ENCODE measurements around the gene SLC23A2.
"Not testable (repeated sequence)": the region's sequence is repeated elsewhere in the genome, so short reads cannot be mapped to it uniquely, and the experiment has no call there.

The SLC23A2 gene

DNA sequence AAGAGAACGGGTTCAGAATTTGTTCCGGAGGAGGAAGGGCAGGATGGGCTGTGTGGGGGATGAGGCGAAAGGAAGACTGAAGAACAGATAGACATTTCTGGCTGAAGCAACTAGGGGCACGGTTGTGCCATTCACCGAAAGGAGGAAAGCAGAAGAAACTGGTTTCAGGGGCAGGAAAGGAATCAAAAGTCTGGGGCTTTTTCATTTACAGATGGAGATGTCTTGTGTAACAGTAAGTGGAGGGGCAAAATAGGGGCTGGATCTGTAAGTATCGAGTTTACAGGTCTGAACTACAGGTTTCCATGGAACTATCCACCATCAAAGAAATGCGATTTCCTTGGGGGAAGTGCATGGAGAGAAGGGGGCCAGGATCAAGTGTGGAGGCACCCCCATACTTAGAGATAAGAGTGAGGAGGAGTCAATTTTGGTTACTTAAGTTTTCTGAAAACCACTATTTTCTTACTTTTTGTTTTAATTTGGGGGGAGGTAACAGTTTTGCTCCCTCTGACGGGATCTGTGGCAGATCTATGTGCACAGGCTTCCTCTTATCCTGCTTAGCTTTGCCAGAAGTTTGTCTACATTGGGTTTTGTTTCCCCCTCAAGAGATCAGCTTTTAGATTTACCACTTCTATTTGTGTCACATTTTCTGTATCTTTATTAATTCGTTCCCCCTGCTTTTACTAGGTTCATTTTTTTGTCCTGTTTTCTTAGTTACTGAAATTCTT lies 120.1 kb downstream of the SLC23A2 start:
- no peak for DNase-seq (ENCODE audit: low read depth in 1 of 2, low spot score in 1 of 2)

DNA sequence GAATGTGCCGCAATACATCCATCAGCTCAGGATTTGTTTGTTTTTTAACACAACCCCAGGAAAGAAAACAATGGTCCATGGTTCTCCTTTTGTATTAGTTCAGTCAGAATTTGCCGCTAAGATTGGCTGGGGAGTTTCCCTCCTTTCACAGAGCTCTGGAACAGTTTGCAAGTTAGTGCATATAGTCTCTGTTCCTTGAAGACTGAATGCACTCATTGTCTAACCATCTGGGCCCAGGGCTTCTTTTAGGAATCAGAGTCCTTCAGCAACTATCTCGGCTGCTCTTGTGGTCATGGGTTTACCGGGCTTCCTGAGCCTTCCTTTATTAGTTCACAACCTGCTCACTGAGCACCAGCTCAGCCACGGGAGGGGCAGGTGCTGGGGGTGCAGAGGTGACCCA lies 121.3 kb downstream of the SLC23A2 start:
- no peak for DNase-seq (ENCODE audit: low read depth in 1 of 2, low spot score in 1 of 2)

DNA sequence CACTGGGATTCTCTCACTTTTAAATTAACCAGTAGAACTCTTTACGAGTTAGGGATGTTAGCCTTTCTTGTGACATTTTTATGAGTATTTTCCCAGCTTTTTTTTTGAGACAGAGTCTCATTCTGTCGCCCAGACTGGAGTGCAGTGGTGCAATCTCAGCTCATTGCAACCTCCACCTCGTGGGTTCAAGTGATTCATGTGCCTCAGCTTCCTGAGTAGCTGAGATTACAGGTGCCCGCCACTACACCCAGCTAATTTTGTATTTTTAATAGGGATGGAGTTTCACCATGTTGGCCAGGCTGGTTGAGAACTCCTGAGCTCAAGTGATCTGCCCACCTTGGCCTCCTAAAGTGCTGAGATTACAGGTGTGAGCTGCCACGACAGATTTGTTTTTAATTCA lies 123.2 kb downstream of the SLC23A2 start:
- not testable (repeated sequence) for DNase-seq (ENCODE audit: low read depth in 1 of 2, low spot score in 1 of 2)

DNA sequence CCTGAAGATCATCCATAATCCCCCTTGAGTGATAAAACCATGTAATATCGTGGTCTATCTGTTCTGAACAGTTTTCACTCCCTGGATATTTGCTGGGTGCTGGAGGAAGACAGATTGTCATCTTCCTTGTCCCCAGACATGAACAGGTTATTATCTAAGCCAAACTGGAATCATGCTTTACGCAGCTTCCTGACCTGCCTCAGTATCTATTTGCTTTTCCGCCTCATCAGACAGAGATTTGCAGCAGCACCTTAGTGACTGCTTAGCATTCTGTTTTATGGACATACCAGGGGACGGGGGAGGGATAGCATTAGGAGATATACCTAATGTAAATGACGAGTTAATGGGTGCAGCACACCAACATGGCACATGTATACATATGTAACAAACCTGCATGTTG lies 124.6 kb downstream of the SLC23A2 start:
- no peak for DNase-seq (ENCODE audit: low read depth in 1 of 2, low spot score in 1 of 2)

DNA sequence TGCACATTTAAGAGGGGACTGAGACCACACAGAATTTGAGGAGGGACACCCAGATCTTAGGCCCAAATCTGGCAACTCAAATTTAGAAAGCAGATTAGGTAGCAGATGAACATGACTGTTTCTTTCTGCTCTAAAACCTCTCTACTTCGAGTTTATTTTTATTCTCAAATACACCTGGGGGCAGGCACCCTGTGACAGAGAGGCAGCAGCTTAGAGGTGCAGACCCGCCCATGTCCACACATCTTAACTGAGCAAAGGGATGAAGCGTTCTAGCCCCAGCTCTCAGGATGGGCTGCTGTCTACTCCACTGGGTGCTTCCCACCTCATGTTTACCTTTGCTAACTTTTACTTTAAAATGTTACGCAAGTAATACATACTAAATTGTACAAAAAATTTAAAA lies 125.0 kb downstream of the SLC23A2 start:
- DNase-seq (ENCODE audit: low read depth in 1 of 2, low spot score in 1 of 2): no peak

DNA sequence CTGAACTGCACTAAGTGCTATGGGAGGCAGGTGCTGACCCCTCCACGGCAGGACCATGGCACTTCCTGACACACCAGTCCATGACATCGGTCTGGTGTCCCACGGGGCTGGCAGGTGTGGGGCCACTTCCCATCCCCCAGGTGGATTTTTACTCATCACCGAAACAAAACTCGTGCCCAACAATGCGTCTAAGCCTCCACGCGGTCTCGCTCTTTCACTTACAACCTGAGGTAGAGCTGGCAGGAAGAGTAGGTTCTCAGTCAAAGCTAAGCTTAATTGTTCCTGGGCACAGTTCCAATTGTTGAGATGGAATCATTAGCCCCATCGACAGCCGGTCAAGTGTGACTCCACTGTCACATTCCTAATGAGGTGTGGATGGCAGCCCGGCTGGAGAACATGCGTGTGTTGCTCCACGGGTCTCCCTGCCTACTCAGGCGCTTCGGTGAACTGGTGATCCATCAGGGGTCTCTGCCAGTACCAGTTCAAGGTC lies 125.7 kb downstream of the SLC23A2 start:
- no peak for DNase-seq (ENCODE audit: low read depth in 1 of 2, low spot score in 1 of 2)

DNA sequence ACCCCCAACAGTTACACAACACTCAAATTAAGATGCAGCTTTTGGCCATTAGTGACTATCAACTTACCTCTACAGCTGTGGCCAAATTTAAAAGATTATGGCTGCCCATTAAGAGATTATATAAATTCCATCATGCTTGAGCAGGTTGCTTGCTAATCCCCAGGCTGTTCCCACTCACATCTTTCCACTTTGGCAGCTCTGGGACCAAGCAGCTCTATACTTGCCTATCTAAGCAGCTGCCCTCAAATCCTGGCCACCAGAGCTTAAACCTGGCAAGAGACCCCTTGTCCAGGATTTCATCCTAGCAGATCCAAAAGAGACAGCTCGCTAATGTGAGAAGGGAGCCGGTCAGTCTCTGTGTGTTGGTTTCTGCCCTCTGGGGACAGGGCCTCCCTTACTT lies 127.9 kb downstream of the SLC23A2 start:
- no peak for DNase-seq (ENCODE audit: low read depth in 1 of 2, low spot score in 1 of 2)

DNA sequence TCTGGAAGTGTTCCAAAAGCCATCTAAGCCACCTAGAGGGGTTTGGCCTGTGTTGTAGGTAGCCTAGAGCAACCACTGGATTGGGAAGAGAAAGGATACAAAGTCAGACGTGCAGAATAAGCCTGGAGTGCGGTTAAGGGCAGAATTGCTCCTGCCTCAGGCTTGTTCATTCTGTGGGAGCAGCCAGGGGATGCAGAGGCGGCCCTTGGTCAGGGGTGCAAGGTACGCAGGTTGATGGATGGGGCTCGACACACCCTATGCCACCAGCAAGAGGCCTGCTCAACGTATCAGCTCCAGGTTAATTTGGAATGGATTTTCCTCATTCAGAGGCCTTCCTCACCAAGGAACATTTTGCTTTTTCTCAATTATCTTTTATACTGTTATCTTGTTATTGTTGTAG lies 129.8 kb downstream of the SLC23A2 start:
- DNase-seq (ENCODE audit: low read depth in 1 of 2, low spot score in 1 of 2): no peak

DNA sequence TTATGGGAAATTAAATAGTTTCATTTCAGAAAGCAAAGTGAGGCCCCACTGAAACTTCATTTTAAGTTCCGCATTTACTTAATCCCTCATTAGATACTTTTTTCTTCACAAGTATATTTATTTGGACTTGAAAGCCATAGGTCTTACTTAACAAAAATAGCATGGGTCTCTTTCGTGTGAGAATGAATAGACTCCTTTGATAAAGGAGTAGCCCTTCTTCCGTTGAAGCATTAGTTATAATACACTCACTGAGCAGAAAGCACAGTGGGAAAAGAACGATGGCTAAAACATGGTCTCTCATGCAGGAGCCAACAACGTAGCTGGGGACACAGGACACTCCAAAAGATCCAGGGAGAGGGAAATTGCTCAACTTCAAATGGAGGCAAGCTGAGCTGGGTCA lies 130.4 kb downstream of the SLC23A2 start:
- DNase-seq (ENCODE audit: low read depth in 1 of 2, low spot score in 1 of 2): no peak

DNA sequence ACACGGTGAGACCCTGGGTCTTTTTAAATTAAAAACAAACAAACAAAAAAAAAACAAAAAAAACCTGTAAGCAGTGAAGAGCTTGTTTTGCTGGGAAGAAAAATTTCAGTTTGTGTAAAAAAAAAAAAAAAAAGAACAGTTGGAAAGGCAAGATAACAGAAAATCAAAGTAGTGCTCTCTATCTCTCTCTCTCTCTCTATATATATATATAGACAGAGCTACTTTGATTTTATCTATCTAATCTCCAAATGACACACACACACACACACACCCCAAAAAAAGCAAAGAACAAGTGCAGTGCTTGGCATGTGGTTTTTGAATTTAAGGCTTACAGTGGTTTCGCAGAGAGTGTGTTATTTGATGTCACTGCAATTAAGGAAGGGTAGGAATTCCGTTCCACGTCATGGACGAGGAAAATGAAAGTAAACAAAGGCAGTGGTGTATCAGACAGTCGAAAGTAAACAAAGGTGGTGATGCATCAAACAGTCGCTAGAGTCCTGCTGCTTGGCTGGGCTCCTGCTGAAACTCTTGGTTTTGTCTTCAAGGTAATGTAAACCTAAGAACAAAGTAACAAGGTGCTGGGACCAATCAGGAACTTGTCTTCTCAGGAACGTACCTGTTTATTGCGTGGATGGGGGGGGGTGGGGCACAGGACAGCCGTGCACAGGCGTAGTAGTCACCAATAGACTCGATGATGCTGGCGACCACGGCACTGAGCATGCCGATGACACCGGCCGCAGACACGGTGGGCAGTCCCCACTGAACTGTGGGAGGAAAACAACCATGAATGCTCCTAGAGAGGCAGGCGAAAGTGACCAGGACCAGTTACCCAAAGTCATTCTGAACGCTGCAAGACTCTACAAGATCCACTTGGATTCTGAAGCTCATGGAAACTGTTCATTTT lies 131.8 kb downstream of the SLC23A2 start:
- DNase-seq (ENCODE audit: low read depth in 1 of 2, low spot score in 1 of 2): no peak

DNA sequence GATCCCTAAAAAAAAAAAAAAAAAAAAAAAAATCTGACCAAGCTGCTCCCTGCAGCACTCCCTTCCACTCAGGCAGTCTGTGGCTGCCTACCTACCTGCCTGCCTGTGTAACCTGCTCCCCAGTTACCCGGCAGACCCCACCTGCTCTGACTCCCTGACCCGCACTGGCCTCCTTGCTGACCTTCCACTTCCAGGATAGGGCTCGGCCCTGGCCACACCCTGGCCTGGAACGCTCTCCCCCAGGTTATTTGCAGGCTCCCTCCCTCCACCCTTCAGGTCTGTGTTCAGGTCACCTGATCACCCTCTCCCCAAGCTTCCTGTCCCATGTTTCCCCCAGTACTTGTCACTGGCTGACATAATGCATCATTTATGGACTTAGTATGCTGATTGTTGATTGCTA lies 134.3 kb downstream of the SLC23A2 start:
- DNase-seq (ENCODE audit: low read depth in 1 of 2, low spot score in 1 of 2): no peak

DNA sequence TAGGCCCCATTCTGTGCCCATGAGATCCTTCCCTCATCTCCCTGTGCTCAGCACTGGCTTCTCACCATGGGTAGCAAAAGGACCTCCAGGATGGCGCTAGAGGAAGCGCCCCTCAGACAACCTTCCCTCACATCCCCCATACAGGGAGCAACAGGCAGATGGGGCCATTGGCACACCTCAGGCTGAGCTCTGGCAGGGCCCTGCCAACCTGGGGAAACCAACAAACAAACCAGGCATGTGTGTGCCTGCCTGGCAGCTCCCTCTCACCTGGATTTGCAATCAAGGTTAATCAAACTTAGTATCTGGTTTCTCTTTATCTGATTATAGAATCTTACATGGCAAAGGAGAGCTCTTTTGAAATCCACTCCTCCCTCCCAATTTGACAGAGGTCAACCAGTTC lies 134.9 kb downstream of the SLC23A2 start:
- DNase-seq (ENCODE audit: low read depth in 1 of 2, low spot score in 1 of 2): no peak

DNA sequence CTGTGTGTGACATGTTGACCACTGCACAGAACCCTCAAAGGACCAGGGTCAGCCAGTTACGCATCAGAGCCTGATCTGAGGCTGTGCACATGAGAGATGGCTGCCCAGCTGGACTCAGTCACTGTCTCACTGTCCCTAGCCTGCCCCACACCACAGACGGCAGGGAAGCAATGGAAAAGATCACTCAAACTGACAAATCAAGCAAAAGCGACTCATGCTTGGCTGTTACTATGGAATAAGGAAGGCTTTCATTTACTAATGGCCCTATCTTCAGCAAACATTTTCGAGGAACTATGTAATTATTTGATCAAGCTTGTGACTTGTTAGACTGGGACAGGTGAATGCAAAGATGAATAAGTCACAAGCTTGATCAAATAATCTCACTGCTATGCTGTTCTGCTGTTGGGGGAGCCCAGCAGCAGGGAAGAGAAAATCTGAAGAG lies 137.0 kb downstream of the SLC23A2 start:
- DNase-seq (ENCODE audit: low read depth in 1 of 2, low spot score in 1 of 2): no peak

DNA sequence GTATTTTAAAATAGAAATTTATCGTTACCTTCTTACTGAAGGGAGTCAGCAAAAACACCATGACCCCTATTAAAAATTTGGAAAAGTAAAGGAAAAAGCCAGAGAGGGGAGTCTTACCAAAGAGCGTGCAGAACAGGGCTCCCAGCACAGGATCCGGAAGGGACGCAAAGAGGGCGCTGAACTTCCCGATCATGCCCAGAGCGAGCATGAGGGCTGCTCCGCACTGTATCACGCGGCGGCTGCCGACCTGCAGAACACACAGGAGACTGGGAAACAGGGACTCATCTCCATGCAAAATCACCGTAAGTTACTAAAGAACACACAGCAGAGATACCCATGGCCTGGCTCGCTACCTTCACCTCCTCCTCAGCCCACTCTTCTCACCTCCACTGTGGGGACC lies 138.6 kb downstream of the SLC23A2 start:
- no peak for DNase-seq (ENCODE audit: low read depth in 1 of 2, low spot score in 1 of 2)

DNA sequence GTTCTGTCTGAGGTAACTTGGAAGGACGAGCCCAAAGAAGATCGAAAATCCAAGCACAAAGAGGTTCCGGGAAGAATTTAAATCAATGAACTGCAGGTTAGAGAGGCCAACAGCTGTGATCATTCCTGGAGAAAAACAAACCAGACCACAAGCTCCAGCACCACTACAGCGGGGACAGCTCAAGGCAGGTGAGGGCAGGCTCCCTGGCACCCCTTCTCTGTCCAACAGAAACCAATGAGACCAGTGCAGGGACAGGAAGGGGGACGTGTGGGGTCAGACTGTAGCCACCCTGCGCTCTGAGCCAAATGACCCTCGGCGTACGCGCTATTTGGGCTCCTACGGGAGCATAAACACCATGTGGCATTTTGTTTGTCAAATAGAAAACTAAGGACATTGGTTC lies 139.3 kb downstream of the SLC23A2 start:
- no peak for DNase-seq (ENCODE audit: low read depth in 1 of 2, low spot score in 1 of 2)

DNA sequence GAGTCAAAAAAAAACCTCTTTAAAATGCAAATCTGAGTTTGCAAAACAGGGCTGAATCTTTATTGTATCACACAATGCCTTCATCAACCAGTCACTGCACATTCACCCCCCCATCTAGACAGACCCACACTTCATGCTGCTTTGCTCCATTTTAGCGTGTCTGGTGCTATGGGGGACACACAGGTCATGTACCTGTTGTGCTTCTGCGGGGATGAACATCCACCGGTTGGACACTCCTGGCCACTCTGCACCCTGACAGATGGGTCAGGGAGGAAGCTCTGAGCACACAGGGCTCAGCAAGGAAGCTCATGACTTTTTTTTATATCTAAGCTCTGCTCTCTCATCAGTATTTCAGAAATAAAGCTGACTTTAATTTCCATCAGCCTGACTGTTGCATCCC lies 143.3 kb downstream of the SLC23A2 start:
- no peak for DNase-seq (ENCODE audit: low read depth in 1 of 2, low spot score in 1 of 2)

DNA sequence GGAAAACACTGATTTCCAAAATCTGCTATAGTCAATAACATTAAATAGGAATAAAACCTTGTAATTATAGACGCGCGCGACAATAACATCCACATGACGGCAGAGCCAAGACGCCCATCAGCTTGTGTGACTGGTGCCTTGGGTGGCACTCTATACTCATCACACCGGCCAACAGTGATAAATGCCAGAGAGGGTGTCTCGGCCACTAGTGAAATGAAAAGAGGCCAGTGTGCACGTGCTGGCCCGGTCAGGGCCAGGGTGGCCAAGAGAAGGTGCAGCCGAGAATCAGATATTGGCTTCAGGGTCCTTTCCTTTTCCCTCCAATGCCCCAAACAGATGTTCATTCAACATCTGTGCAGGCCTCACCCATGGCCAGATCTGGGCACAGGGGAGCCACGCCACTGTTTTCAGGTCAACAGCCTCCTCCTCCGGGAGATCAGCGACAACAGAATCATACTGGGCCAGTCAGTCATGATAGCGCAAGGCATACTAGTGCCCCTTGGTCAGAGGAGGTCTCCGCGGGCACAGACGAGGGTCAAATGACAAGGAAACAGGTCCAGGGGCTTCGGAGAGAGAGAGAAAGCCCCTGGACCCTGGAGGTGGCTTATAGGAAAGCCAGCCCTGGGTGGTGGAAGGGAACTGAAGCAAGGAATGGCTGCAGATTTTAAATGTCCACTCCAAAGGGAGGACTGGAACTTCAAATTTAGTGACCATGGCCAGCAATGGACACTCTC lies 145.1 kb downstream of the SLC23A2 start:
- no peak for DNase-seq (ENCODE audit: low read depth in 1 of 2, low spot score in 1 of 2)

DNA sequence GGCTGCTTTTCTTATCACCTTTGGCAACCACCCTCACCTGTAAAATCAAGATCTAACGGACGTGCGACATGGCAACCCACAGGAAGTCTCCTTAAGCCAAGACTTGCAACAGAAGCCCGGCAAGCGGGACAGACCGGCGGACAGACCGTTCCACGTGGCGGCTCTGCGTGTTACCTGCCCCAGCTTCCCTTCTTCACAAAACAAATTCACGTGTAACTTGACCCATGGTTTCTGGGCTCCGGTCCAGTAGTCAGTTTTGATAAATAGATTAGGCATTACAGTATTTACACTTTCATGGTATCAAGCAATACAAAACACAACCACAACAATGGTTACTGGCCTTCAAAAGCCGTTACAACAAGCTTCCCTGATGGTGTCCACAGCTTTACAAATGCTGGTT lies 145.8 kb downstream of the SLC23A2 start:
- DNase-seq (ENCODE audit: low read depth in 1 of 2, low spot score in 1 of 2): no peak

DNA sequence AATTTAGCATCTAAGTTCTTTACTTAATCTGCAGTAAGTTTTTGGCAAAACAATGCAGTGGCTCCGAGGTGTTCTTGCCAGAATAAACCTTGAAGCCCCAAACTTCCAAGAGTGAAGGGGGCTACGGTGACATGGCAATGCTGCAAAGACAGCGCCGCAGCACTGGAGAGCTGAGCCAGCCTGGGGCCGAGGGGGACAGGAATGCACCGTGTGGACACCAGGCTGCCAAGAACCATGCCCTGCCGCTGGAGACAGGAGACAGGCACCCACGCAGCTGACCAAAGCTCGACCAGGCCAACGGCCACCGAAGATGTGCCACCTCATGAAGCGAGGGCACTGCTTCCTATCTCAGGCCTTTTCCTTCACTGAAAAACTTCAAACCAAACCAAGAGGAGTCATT lies 146.2 kb downstream of the SLC23A2 start:
- DNase-seq (ENCODE audit: low read depth in 1 of 2, low spot score in 1 of 2): no peak

DNA sequence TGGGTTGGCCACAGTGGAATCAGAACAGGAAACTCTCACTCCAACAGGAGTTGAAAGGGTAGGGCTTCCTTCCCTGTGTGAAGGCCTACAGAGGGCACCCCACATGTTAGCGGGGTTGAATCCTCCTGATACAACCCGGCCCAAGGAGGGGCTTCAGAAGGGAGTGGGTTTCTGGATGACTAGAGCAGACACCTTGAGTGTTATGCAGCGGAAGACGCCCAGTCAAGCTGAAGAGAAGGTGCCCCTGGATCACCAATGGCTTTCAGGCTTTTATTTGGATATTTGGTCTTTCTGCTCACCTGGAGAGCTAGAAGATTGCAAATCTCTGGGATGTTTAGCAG lies 146.8 kb downstream of the SLC23A2 start:
- no peak for DNase-seq (ENCODE audit: low read depth in 1 of 2, low spot score in 1 of 2)

DNA sequence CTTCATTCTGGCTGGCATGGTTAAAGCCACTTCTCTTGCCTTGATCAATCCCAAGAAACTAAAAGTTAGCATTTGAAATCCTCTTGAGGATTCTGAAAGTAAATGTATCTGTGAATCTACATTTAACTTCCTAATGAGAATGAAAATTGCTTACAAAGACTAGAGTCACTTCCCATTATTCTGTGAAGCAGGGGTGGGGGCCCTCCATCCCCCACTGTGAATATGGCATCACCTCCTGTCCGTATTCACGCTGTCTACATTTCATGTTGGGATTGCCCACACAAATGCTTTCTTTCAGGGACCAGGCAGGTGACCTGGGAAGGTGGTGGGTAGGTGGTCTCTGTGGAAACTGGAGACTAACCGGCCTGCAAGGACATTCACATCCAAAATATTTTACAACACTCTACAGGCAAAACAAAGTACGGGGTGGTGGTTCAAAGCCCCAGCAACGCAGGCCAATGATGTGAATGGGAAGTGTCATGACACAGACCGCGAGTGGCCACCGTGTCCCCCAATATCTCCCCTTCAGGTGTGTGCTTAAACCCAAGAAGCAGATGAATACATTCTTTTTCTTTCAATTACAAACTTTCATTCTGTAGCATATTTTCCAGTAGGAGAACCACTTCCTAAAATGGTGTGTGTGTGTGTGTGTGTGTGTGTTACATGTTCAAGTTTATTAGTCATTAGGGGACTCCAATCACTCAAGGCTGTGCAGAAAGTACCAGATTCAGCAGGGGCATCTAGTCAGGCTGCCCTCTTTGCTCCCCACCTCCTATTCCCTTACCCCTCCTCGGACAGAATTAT lies 147.4 kb downstream of the SLC23A2 start:
- no peak for DNase-seq (ENCODE audit: low read depth in 1 of 2, low spot score in 1 of 2)
